ENCODE measurements around the gene METTL15.
"Not testable (repeated sequence)": the region's sequence is repeated elsewhere in the genome, so short reads cannot be mapped to it uniquely, and the experiment has no call there.

The METTL15 gene

GRCh38 chr11:28114116-28114515 lies 5.9 kb downstream of the METTL15 start:
- Histone ChIP-seq H3K27ac (no peak overlapping the region), H3K27me3 (replicated peaks) (no peaks in the 10 kb centered on the region), H3K36me3 (replicated peaks) (no peaks in the 10 kb centered on the region), H3K4me3 (ENCODE audit: low read depth, low read length) (no peak overlapping the region)
- in situ Hi-C loops (cut with HindIII; ENCODE audit: low pct_ligation_motif_present, low sequenced_read_pairs), result no loop called here
- TF ChIP-seq CTCF (IDR thresholded peaks at IDR 0.05; ENCODE audit: low read depth, low read length, missing control alignments), result no peak
- DNase-seq, result no peak

GRCh38 chr11:28114731-28115130 lies 6.5 kb downstream of the METTL15 start:
- in situ Hi-C loops (cut with HindIII; ENCODE audit: low pct_ligation_motif_present, low sequenced_read_pairs), result no loop called here
- Histone ChIP-seq H3K4me3 (ENCODE audit: low read depth, low read length) (no peak overlapping the region), H3K27me3 (replicated peaks) (no peaks in the 10 kb centered on the region), H3K36me3 (replicated peaks) (no peaks in the 10 kb centered on the region), H3K27ac (no peak overlapping the region)
- no peak for TF ChIP-seq CTCF (IDR thresholded peaks at IDR 0.05; ENCODE audit: low read depth, low read length, missing control alignments)
- DNase-seq, result no peak

- no peak for DNase-seq
- in situ Hi-C loops (cut with HindIII; ENCODE audit: low pct_ligation_motif_present, low sequenced_read_pairs), result no loop called here
- H3K36me3 ChIP-seq (replicated peaks), result no peaks in the 10 kb centered on the region
- no peak overlapping the region for H3K27ac ChIP-seq
- H3K4me3 ChIP-seq (ENCODE audit: low read depth, low read length), result no peak overlapping the region
- TF ChIP-seq CTCF (IDR thresholded peaks at IDR 0.05; ENCODE audit: low read depth, low read length, missing control alignments), result no peak
- H3K27me3 ChIP-seq (replicated peaks), result no peaks in the 10 kb centered on the region
These were observed 9.5 kb downstream of the METTL15 start for GRCh38 chr11:28117712-28118111.

GRCh38 chr11:28123151-28123581 lies 15.0 kb downstream of the METTL15 start:
- peak overlapping the region; percentile 41 for H3K27ac ChIP-seq
- DNase-seq, result no peak
- in situ Hi-C loops (cut with HindIII; ENCODE audit: low pct_ligation_motif_present, low sequenced_read_pairs), result no loop called here
- TF ChIP-seq CTCF (IDR thresholded peaks at IDR 0.05; ENCODE audit: low read depth, low read length, missing control alignments), result no peak
- no peaks in the 10 kb centered on the region for H3K36me3 ChIP-seq (replicated peaks)
- H3K27me3 ChIP-seq (replicated peaks), result no peaks in the 10 kb centered on the region
- H3K4me3 ChIP-seq (ENCODE audit: low read depth, low read length), result no peak overlapping the region

GRCh38 chr11:28132548-28132947 lies 24.4 kb downstream of the METTL15 start:
- no peaks in the 10 kb centered on the region for H3K27me3 ChIP-seq (replicated peaks)
- in situ Hi-C loops (cut with HindIII; ENCODE audit: low pct_ligation_motif_present, low sequenced_read_pairs), result no loop called here
- H3K4me3 ChIP-seq (ENCODE audit: low read depth, low read length), result no peak overlapping the region
- peaks cover 2% of the 10 kb centered on the region for H3K36me3 ChIP-seq (replicated peaks)
- no peak overlapping the region for H3K27ac ChIP-seq
- no peak for DNase-seq
- no peak for TF ChIP-seq CTCF (IDR thresholded peaks at IDR 0.05; ENCODE audit: low read depth, low read length, missing control alignments)

- no peak for TF ChIP-seq CTCF (IDR thresholded peaks at IDR 0.05; ENCODE audit: low read depth, low read length, missing control alignments)
- no peak for DNase-seq
- no peaks in the 10 kb centered on the region for H3K27me3 ChIP-seq (replicated peaks)
- no peak overlapping the region for H3K4me3 ChIP-seq (ENCODE audit: low read depth, low read length)
- H3K27ac ChIP-seq, result no peak overlapping the region
- peaks cover 2% of the 10 kb centered on the region for H3K36me3 ChIP-seq (replicated peaks)
- in situ Hi-C loops (cut with HindIII; ENCODE audit: low pct_ligation_motif_present, low sequenced_read_pairs), result no loop called here
These were observed 25.0 kb downstream of the METTL15 start for GRCh38 chr11:28133146-28133545.

GRCh38 chr11:28136157-28136556 lies 28.0 kb downstream of the METTL15 start:
- H3K4me3 ChIP-seq (ENCODE audit: low read depth, low read length); H3K36me3 ChIP-seq (replicated peaks); H3K27ac ChIP-seq; in situ Hi-C loops (cut with HindIII; ENCODE audit: low pct_ligation_motif_present, low sequenced_read_pairs); H3K27me3 ChIP-seq (replicated peaks); DNase-seq: not testable (repeated sequence)
